SH-SY5Y (cell line): ENCODE data around the gene CSKMT.

ENCODE experiments used
- GATA2 ChIP-seq: IDR thresholded peaks from 2 replicates; pipeline ENCODE4 v1.6.1; 2011; ENCODE audit warnings: mild to moderate bottlenecking, low read depth, low read length
- GATA3 ChIP-seq: IDR thresholded peaks from 2 replicates; pipeline ENCODE4 v1.6.1; 2011; ENCODE audit warnings: low read depth, mild to moderate bottlenecking, low read length, moderate library complexity

The CSKMT gene

DNA sequence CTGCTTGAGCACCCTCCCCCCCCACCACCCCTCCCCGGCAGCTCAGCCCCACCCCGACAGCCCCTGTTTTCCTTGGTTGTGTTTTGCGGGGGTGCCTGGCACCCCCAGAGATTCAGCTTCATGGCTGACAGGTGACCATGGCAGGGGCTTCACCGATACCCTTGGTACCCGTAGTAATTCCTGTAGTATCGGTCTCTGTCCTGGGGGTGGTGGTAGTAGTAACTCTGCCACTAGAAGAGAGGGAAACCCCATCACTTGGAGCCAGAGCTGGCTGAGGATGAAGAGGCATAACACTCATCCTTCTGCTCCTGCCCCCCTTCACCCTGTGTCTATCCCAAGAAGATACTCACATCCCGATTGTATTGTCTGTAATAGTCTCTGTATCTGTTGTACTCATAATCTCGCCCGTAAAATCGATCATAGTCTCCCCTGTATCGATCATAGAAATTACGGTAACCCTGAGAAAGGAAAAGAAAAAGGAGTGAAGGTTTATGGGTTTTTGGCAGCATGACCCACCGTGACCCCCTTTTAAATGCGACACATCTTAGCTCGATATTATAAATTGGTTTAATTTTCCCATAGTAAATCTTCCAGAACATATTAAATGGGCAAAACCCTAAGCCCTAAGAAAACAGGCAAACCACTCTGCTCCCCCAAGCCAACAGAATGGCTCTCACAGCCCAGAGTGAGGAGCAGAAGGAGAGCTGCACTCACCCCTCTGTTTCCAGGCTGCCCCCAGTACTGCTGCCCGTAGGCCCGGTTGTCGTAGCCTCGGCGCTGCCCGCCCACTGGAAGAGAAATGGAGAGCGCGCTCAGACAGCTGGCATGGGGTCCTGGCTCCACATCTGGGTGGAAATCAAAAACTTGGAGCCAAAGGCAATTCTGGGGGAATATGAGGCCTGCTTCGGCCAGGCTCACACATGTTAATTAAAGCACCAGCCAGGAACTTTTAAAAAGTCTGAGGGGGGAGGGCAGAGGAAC is 50.3 kb downstream of the CSKMT start:
- TF ChIP-seq GATA2 (no peak), GATA3 (no peak)

DNA sequence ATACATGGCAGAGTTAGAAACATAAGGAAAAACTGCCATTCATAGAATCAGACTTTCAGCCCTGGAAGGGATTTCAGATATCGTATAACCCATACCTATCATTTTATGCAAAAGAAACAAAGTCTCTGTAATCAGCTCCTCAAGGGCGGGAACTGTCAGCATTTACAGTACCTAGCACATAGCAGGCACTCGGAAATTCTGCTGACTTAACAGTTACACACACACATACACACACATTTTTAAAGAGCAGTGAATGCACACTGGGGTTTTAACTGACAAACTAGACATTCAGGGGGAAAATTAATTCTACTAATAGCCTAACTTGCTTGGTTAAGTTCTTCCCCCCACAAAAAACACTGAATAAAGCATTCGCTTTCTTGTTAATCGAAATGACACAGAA is 51.1 kb downstream of the CSKMT start:
- TF ChIP-seq GATA3 (no peak), GATA2 (no peak)

- no peak for TF ChIP-seq GATA3
- TF ChIP-seq GATA2, result no peak
These were observed 51.7 kb downstream of the CSKMT start for GRCh38 chr11:62716816-62717215.
